Mesendoderm (in vitro differentiated cells): ENCODE data around the gene KIAA0753.

ENCODE experiments used
- DNase-seq: peaks from one replicate; pipeline ENCODE4 v3.0.0; 2013
- H2AK5ac ChIP-seq: 2 replicates; pipeline ENCODE4 v1.6.1; 2013; ENCODE audit warnings: low read length, inconsistent platforms
- H2BK120ac ChIP-seq: 2 replicates; pipeline ENCODE4 v1.6.1; 2013; ENCODE audit warnings: low read depth, mild to moderate bottlenecking, low read length, moderate library complexity, mixed read lengths
- H2BK15ac ChIP-seq: replicated peaks from 2 replicates; pipeline ENCODE4 v1.6.1; 2013; ENCODE audit warnings: low read depth, mild to moderate bottlenecking, moderate library complexity
- H2BK5ac ChIP-seq: 2 replicates; pipeline ENCODE4 v1.6.1; 2013; ENCODE audit warnings: low read length, inconsistent platforms
- H3K18ac ChIP-seq: 2 replicates; pipeline ENCODE4 v1.6.1; 2013; ENCODE audit warnings: mild to moderate bottlenecking, low read length, mixed read lengths
- H3K23ac ChIP-seq: one replicate; pipeline ENCODE4 v1.6.1; 2013; ENCODE audit warnings: low read length
- H3K27ac ChIP-seq: 2 replicates; pipeline ENCODE4 v1.5.1; 2013; ENCODE audit warnings: low read depth, mild to moderate bottlenecking, inconsistent platforms, low read length, moderate library complexity
- H3K27me3 ChIP-seq: 2 replicates; pipeline ENCODE4 v1.6.1; 2013; ENCODE audit warnings: low read length, control low read depth, mild to moderate bottlenecking, inconsistent platforms; ENCODE audit not compliant: insufficient read depth, poor library complexity
- H3K36me3 ChIP-seq: 2 replicates; pipeline ENCODE4 v1.6.1; 2013; ENCODE audit warnings: low read length, inconsistent platforms; ENCODE audit not compliant: control insufficient read depth, insufficient read depth
- H3K4ac ChIP-seq: one replicate; pipeline ENCODE4 v1.6.1; 2013; ENCODE audit warnings: low read depth, mild to moderate bottlenecking, low read length, moderate library complexity
- H3K4me1 ChIP-seq: 2 replicates; pipeline ENCODE4 v1.6.1; 2013; ENCODE audit warnings: low read depth, low read length, inconsistent platforms; ENCODE audit not compliant: control insufficient read depth
- H3K4me2 ChIP-seq: 2 replicates; pipeline ENCODE4 v1.6.1; 2013; ENCODE audit warnings: low read length
- H3K4me3 ChIP-seq: 2 replicates; pipeline ENCODE4 v1.5.1; 2013; ENCODE audit warnings: mild to moderate bottlenecking, low read length
- H3K56ac ChIP-seq: one replicate; pipeline ENCODE4 v1.6.1; 2013; ENCODE audit warnings: low read length
- H3K79me1 ChIP-seq: 2 replicates; pipeline ENCODE4 v1.6.1; 2013; ENCODE audit warnings: low read length, inconsistent platforms
- H3K79me2 ChIP-seq: 2 replicates; pipeline ENCODE4 v1.6.1; 2013; ENCODE audit warnings: mild to moderate bottlenecking, low read length; ENCODE audit not compliant: control insufficient read depth, insufficient read depth
- H3K9ac ChIP-seq: 2 replicates; pipeline ENCODE4 v1.6.1; 2013; ENCODE audit warnings: low read length, inconsistent platforms
- H4K5ac ChIP-seq: one replicate; pipeline ENCODE4 v1.6.1; 2013; ENCODE audit warnings: low read length
- H4K8ac ChIP-seq: one replicate; pipeline ENCODE4 v1.6.1; 2013; ENCODE audit warnings: low read depth, mild to moderate bottlenecking, control low read depth, low read length, moderate library complexity
- WGBS: extraction: QIAGEN DNeasy Blood & Tissue Kit; methylation state at CpG from one replicate; pipeline ENCODE4 v1.1.7; 2013; ENCODE audit warnings: low lambda C conversion rate, missing lambda C conversion rate; ENCODE audit not compliant: insufficient coverage; ENCODE audit errors: extremely low coverage; 5-methylcytosine and 5-hydroxymethylcytosine counted together

The KIAA0753 gene

GRCh38 chr17:6671431-6671830 is 30.9 kb upstream of the KIAA0753 start:
- Histone ChIP-seq H3K79me1 (no peaks in the 10 kb centered on the region), H3K4me3 (no peak overlapping the region), H3K36me3 (no peaks in the 10 kb centered on the region), H3K4ac (no peak overlapping the region), H3K27me3 (no peaks in the 10 kb centered on the region), H2AK5ac (no peak overlapping the region), H2BK120ac (no peak overlapping the region), H4K8ac (no peak overlapping the region), H4K5ac (no peak overlapping the region), H3K18ac (no peak overlapping the region), H2BK5ac (no peak overlapping the region), H3K27ac (no peak overlapping the region), H3K56ac (no peak overlapping the region), H3K9ac (no peak overlapping the region), H2BK15ac (no peak overlapping the region), H3K23ac (no peak overlapping the region), H3K79me2 (no peaks in the 10 kb centered on the region), H3K4me1 (no peaks in the 10 kb centered on the region), H3K4me2 (no peak overlapping the region)
- WGBS, result no CpG with 5 or more reads among the region's 7 CpGs
- no peak for DNase-seq

- Histone ChIP-seq H3K18ac (no peak overlapping the region), H3K4me3 (no peak overlapping the region), H4K8ac (no peak overlapping the region), H3K9ac (no peak overlapping the region), H3K36me3 (no peaks in the 10 kb centered on the region), H3K23ac (no peak overlapping the region), H3K4me1 (no peaks in the 10 kb centered on the region), H2AK5ac (no peak overlapping the region), H3K27me3 (no peaks in the 10 kb centered on the region), H2BK120ac (no peak overlapping the region), H3K79me1 (no peaks in the 10 kb centered on the region), H2BK5ac (no peak overlapping the region), H3K27ac (no peak overlapping the region), H3K4ac (no peak overlapping the region), H2BK15ac (no peak overlapping the region), H3K79me2 (no peaks in the 10 kb centered on the region), H4K5ac (no peak overlapping the region), H3K56ac (no peak overlapping the region), H3K4me2 (no peak overlapping the region)
- WGBS, result no CpG with 5 or more reads among the region's 6 CpGs
- DNase-seq, result no peak
These were observed 30.5 kb upstream of the KIAA0753 start for GRCh38 chr17:6670999-6671398.

- Histone ChIP-seq H3K23ac (no peak overlapping the region), H3K4me2 (no peak overlapping the region), H3K56ac (no peak overlapping the region), H4K8ac (no peak overlapping the region), H3K9ac (no peak overlapping the region), H3K79me2 (no peaks in the 10 kb centered on the region), H2AK5ac (no peak overlapping the region), H3K27me3 (no peaks in the 10 kb centered on the region), H2BK5ac (no peak overlapping the region), H2BK120ac (no peak overlapping the region), H4K5ac (no peak overlapping the region), H3K79me1 (no peaks in the 10 kb centered on the region), H3K27ac (no peak overlapping the region), H3K4ac (no peak overlapping the region), H3K36me3 (no peaks in the 10 kb centered on the region), H3K18ac (no peak overlapping the region), H3K4me3 (no peak overlapping the region), H2BK15ac (no peak overlapping the region), H3K4me1 (no peaks in the 10 kb centered on the region)
- no CpG with 5 or more reads among the region's 8 CpGs for WGBS
- DNase-seq, result no peak
These were observed 30.1 kb upstream of the KIAA0753 start for GRCh38 chr17:6670571-6670970.

GRCh38 chr17:6669479-6670212 is 29.1 kb upstream of the KIAA0753 start:
- H3K4me1 ChIP-seq, result no peaks in the 10 kb centered on the region
- H2AK5ac ChIP-seq, result no peak overlapping the region
- H3K9ac ChIP-seq, result no peak overlapping the region
- no peak overlapping the region for H3K56ac ChIP-seq
- no peaks in the 10 kb centered on the region for H3K36me3 ChIP-seq
- DNase-seq, result peak; percentile 17
- no peak overlapping the region for H4K5ac ChIP-seq
- H3K18ac ChIP-seq, result no peak overlapping the region
- no peak overlapping the region for H3K4ac ChIP-seq
- no CpG with 5 or more reads among the region's 10 CpGs for WGBS
- H3K79me1 ChIP-seq, result no peaks in the 10 kb centered on the region
- H3K4me3 ChIP-seq, result no peak overlapping the region
- no peaks in the 10 kb centered on the region for H3K79me2 ChIP-seq
- H2BK15ac ChIP-seq, result no peak overlapping the region
- no peak overlapping the region for H3K27ac ChIP-seq
- no peak overlapping the region for H3K4me2 ChIP-seq
- no peak overlapping the region for H2BK5ac ChIP-seq
- H3K23ac ChIP-seq, result no peak overlapping the region
- H4K8ac ChIP-seq, result no peak overlapping the region
- no peak overlapping the region for H2BK120ac ChIP-seq
- H3K27me3 ChIP-seq, result no peaks in the 10 kb centered on the region

GRCh38 chr17:6668727-6669425 is 28.4 kb upstream of the KIAA0753 start:
- no peak overlapping the region for H3K18ac ChIP-seq
- no peaks in the 10 kb centered on the region for H3K4me1 ChIP-seq
- no peak overlapping the region for H2BK5ac ChIP-seq
- no peaks in the 10 kb centered on the region for H3K79me2 ChIP-seq
- no peak overlapping the region for H3K4me2 ChIP-seq
- H3K36me3 ChIP-seq, result no peaks in the 10 kb centered on the region
- H2BK15ac ChIP-seq, result no peak overlapping the region
- no peaks in the 10 kb centered on the region for H3K79me1 ChIP-seq
- no peak overlapping the region for H3K4me3 ChIP-seq
- no peak overlapping the region for H3K9ac ChIP-seq
- H3K56ac ChIP-seq, result no peak overlapping the region
- H3K4ac ChIP-seq, result no peak overlapping the region
- H2AK5ac ChIP-seq, result no peak overlapping the region
- H3K27me3 ChIP-seq, result no peaks in the 10 kb centered on the region
- no CpG with 5 or more reads among the region's 14 CpGs for WGBS
- H3K23ac ChIP-seq, result no peak overlapping the region
- DNase-seq, result no peak
- H2BK120ac ChIP-seq, result no peak overlapping the region
- no peak overlapping the region for H4K8ac ChIP-seq
- no peak overlapping the region for H4K5ac ChIP-seq
- H3K27ac ChIP-seq, result no peak overlapping the region
